ENCODE results near the gene TTF1. TPM values are rescaled to one million over a fixed set of nuclear protein-coding genes. Genes with fewer than 3 reads are reported as not detected.
A peak's percentile ranks its signal among the peaks of the same experiment; 100 is the strongest.

TTF1 gene
- total and polyA plus RNA-seq, 9 of the 15 experiments (the other 6 are each of a cell fraction or from before 2014, with no cell fraction given), result 9.0 to 18.5 (median 15.8) TPM

GRCh38 chr9:132354637-132355355 is 51.8 kb downstream of the TTF1 start, which contains the start of gene SETX:
TSS of gene SETX (minus strand) at chr9:132354986. CDS start at chr9:132349428, 5,558 bp downstream.
- Histone ChIP-seq H3K36me3 (ENCODE audit: control insufficient read depth, insufficient read depth, low read length) (peaks cover 40% of the 10 kb centered on the region), H4K20me1 (replicated peaks; ENCODE audit: control insufficient read depth, insufficient read depth, low read length) (no peaks in the 10 kb centered on the region; the same call in 1 of the 2 replicates), H3K27ac (ENCODE audit: extremely low read depth, low read depth, low read length) (peak within 1 kb of the TSS; percentile 93), H3K9me1 (ENCODE audit: control insufficient read depth, insufficient read depth, low read length) (no peaks in the 10 kb centered on the region), H2AFZ (ENCODE audit: low read depth, low read length) (peak within 1 kb of the TSS; percentile 89), H3K79me2 (ENCODE audit: control insufficient read depth, insufficient read depth, low read length) (peaks cover 39% of the 10 kb centered on the region), H3K9ac (ENCODE audit: insufficient read depth in 1 of 2, low read depth in 2 of 2, low read length in 2 of 2) (peak within 1 kb of the TSS; percentile 90 to 99), H3K27me3 (ENCODE audit: control insufficient read depth in 2 of 2, insufficient read depth in 2 of 2, low read length in 2 of 2) (no peaks in the 10 kb centered on the region), H3K4me2 (ENCODE audit: insufficient read depth, low read length) (peak within 1 kb of the TSS; percentile 97), H3K9me3 (replicated peaks; ENCODE audit: control insufficient read depth, insufficient read depth, low read depth, low read length) (no peaks in the 10 kb centered on the region; the same call in none of the 2 replicates), H3K4me1 (replicated peaks in 1 of 2; ENCODE audit: control insufficient read depth in 2 of 2, insufficient read depth in 2 of 2, low read length in 2 of 2) (peaks cover 15 to 21% of the 10 kb centered on the region in 2 experiments; a peak in 4 of 5 replicates), H3K4me3 (peak within 1 kb of the TSS; percentile 81)
- DNase-seq (ENCODE audit: extremely low read depth in 1 of 4, low spot score in 3 of 4) (peak; percentile 98 to 99 (median 99)), FAIRE-seq (peak; percentile 91), ATAC-seq (peak; percentile 98)
- in situ Hi-C loops (cut with MboI), result no loop called here
- POLR2A ChIA-PET, result interaction anchor here (0.6 to 2.0 kb wide), 11 partner anchors 9 to 576 kb away, joined by 3 to 10 read pairs (median 3); no protein-coding TSS in a partner anchor
- BruUV-seq (replicated peaks), result no TSS peak
- intact Hi-C loops (cut with micrococcal nuclease), result no loop called here
- WGBS (ENCODE audit: insufficient coverage, low coverage, missing lambda C conversion rate), result under 1% methylated on average over 61 of the region's 82 CpGs
- CTCF ChIA-PET (ENCODE audit: low intra/inter-chr PET ratio), result no interaction called here
- TF ChIP-seq EGR1 (conservative IDR thresholded peaks at IDR 0.05), result peak; percentile 96
- no peak for TF ChIP-seq MCM3 (IDR thresholded peaks at IDR 0.05)
- TF ChIP-seq PHF20 (IDR thresholded peaks at IDR 0.05; ENCODE audit: partially characterized antibody), result peak; percentile 87
- TF ChIP-seq ZNF143 (CRISPR knock-in tag; IDR thresholded peaks at IDR 0.05), result 0 out of 2 replicates have a peak, but pooled peaks have one; percentile 24
- TF ChIP-seq BRCA1 (IDR thresholded peaks at IDR 0.05), result no peak
- no peak for TF ChIP-seq BRCA1 (CRISPR knock-in tag; IDR thresholded peaks at IDR 0.05)
- TF ChIP-seq ZBTB5 (IDR thresholded peaks at IDR 0.05), result no peak
- TF ChIP-seq MNT (conservative IDR thresholded peaks at IDR 0.05), result peak; percentile 39 to 75; a peak in 3 of 4 replicates
- TF ChIP-seq NFATC3 (IDR thresholded peaks at IDR 0.05), result no peak
- peak; percentile 66; the same call in 1 of the 2 replicates for TF ChIP-seq NKRF (IDR thresholded peaks at IDR 0.05; ENCODE audit: borderline replicate concordance)
- peak; percentile 64; the same call in 1 of the 2 replicates for TF ChIP-seq E2F3 (CRISPR knock-in tag; IDR thresholded peaks at IDR 0.05)
- TF ChIP-seq TAF7 (tag; IDR thresholded peaks at IDR 0.05), result peak; percentile 61; the same call in 1 of the 2 replicates
- peak; percentile 54; the same call in 1 of the 2 replicates for TF ChIP-seq PML (IDR thresholded peaks at IDR 0.05; ENCODE audit: low read length)
- TF ChIP-seq SUPT5H (IDR thresholded peaks at IDR 0.05), result peak; percentile 92
- TF ChIP-seq ETS1 (conservative IDR thresholded peaks at IDR 0.05; ENCODE audit: control insufficient read depth, low read depth, low read length), result peak; percentile 83
- no peak for TF ChIP-seq TRIM28 (IDR thresholded peaks at IDR 0.05)
- peak; percentile 95 for TF ChIP-seq RBFOX2 (IDR thresholded peaks at IDR 0.05; ENCODE audit: low read depth, low read length)

All from K562 (cell line).